HEK293T (cell line): Measurements from ENCODE around the gene ATP11A.

Source experiments
- CTCF ChIA-PET: fragments of 350-600 bp; formaldehyde crosslinking; extraction: SDS; loops from one replicate; lab custom pipeline; 2021; ENCODE audit warnings: antibody characterized with exemption, inconsistent platforms; lab: Yijun Ruan, JAX
- POLR2A ChIA-PET: fragments of 350-600 bp; formaldehyde crosslinking; extraction: SDS; loops from one replicate; lab custom pipeline; 2020; ENCODE audit warnings: antibody characterized with exemption, inconsistent platforms; lab: Yijun Ruan, JAX
- DNase-seq: peaks from one replicate; pipeline ENCODE4 v3.0.0; 2012; ENCODE audit warnings: mixed read lengths; ENCODE audit errors: extremely low spot score
- ARNT ChIP-seq: fragments of 450-650 bp; IDR thresholded peaks from 2 replicates; pipeline ENCODE4 v1.6.1; 2017; ENCODE audit warnings: mild to moderate bottlenecking
- BHLHE40 ChIP-seq: fragments of 450-650 bp; IDR thresholded peaks from 2 replicates; pipeline ENCODE4 v1.6.1; 2016; ENCODE audit warnings: mild to moderate bottlenecking, moderate library complexity, borderline replicate concordance
- CTBP1 ChIP-seq: fragments of 450-650 bp; IDR thresholded peaks from 2 replicates; pipeline ENCODE4 v1.6.1; 2016; ENCODE audit warnings: borderline replicate concordance
- ELF4 ChIP-seq: fragments of 450-650 bp; IDR thresholded peaks from 2 replicates; pipeline ENCODE4 v1.6.1; 2017; ENCODE audit warnings: antibody characterized with exemption
- FOXA1 ChIP-seq: fragments of 450-650 bp; IDR thresholded peaks from 2 replicates; pipeline ENCODE4 v1.6.1; 2016; ENCODE audit warnings: mild to moderate bottlenecking
- FOXK2 ChIP-seq: fragments of 450-650 bp; IDR thresholded peaks from 2 replicates; pipeline ENCODE4 v1.6.1; 2016; ENCODE audit warnings: mild to moderate bottlenecking
- FOXM1 ChIP-seq: fragments of 450-650 bp; IDR thresholded peaks from 2 replicates; pipeline ENCODE4 v1.6.1; 2017; ENCODE audit warnings: mild to moderate bottlenecking, borderline replicate concordance
- HDGF ChIP-seq: fragments of 450-650 bp; IDR thresholded peaks from 2 replicates; pipeline ENCODE4 v1.6.1; 2017; ENCODE audit warnings: antibody characterized with exemption, borderline replicate concordance
- L3MBTL2 ChIP-seq: fragments of 450-650 bp; conservative IDR thresholded peaks from 2 replicates; pipeline ENCODE4 v1.6.1; 2016; ENCODE audit warnings: mild to moderate bottlenecking
- LEF1 ChIP-seq: fragments of 450-650 bp; IDR thresholded peaks from 2 replicates; pipeline ENCODE4 v1.6.1; 2017; ENCODE audit warnings: mild to moderate bottlenecking, borderline replicate concordance
- NFRKB ChIP-seq: fragments of 450-650 bp; IDR thresholded peaks from 2 replicates; pipeline ENCODE4 v1.6.1; 2016; ENCODE audit warnings: mild to moderate bottlenecking, moderate library complexity
- PKNOX1 ChIP-seq: fragments of 450-650 bp; IDR thresholded peaks from 2 replicates; pipeline ENCODE4 v1.6.1; 2016
- SP1 ChIP-seq: fragments of 450-650 bp; IDR thresholded peaks from 2 replicates; pipeline ENCODE4 v1.6.1; 2017
- SUZ12 ChIP-seq: fragments of 450-650 bp; IDR thresholded peaks from 2 replicates; pipeline ENCODE4 v1.6.1; 2016; ENCODE audit warnings: mild to moderate bottlenecking
- TARDBP ChIP-seq: fragments of 450-650 bp; IDR thresholded peaks from 2 replicates; pipeline ENCODE4 v1.6.1; 2016
- ZNF384 ChIP-seq: fragments of 450-650 bp; IDR thresholded peaks from 2 replicates; pipeline ENCODE4 v1.6.1; 2016

ATP11A gene

GRCh38 chr13:112916296-112916695 is 226.5 kb downstream of the ATP11A start:
- DNase-seq = no peak
- TF ChIP-seq L3MBTL2 (no peak), ARNT (no peak), LEF1 (no peak), PKNOX1 (no peak), HDGF (no peak), SUZ12 (no peak), FOXM1 (no peak), NFRKB (no peak), SP1 (no peak), FOXA1 (no peak), ZNF384 (no peak), ELF4 (no peak), TARDBP (no peak), CTBP1 (no peak)
- ChIA-PET CTCF (no interaction called here), POLR2A (no interaction called here)

- DNase-seq = no peak
- CTCF ChIA-PET = no interaction called here
- POLR2A ChIA-PET = no interaction called here
Measured at GRCh38 chr13:112917056-112917664, 227.3 kb downstream of the ATP11A start.

DNA sequence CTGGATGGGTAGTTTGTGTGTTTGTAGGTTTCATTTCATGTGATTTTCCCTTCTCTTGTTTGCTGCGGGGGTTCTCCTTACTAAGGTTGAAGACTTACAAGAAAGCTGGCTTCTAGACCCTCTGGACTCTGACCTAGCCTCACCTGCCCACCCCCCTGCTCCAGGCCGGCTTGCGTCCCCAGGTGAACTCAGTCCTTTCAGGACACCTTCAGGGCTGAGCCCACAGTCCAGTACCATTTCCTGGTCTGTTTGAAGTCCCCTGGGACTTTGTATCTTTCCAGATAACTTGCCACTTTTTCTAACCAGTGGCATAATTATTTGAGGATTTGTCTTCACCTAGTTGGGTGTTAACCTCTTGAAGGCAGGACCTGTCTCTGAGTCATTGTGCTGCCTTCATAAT is 227.9 kb downstream of the ATP11A start:
- DNase-seq = no peak
- ChIA-PET CTCF (interaction anchor here (1.0 kb wide), 1 partner anchor 13 kb away, joined by 3 read pairs; no protein-coding TSS in a partner anchor), POLR2A (no interaction called here)
- TF ChIP-seq BHLHE40 = no peak
- TF ChIP-seq NFRKB = no peak
- no peak for TF ChIP-seq HDGF
- TF ChIP-seq FOXM1 = no peak

More at GRCh38 chr13:112917056-112917664, 227.3 kb downstream of the ATP11A start:
- TF ChIP-seq CTBP1 = no peak
- no peak for TF ChIP-seq FOXK2
- TF ChIP-seq ARNT = no peak
- TF ChIP-seq FOXA1 = no peak
- TF ChIP-seq ELF4 = no peak
- TF ChIP-seq FOXM1 = no peak
- TF ChIP-seq HDGF = no peak
- no peak for TF ChIP-seq NFRKB
- no peak for TF ChIP-seq ZNF384
- TF ChIP-seq L3MBTL2 = no peak
- TF ChIP-seq LEF1 = no peak
- no peak for TF ChIP-seq PKNOX1
- TF ChIP-seq BHLHE40 = no peak
- no peak for TF ChIP-seq SUZ12
- TF ChIP-seq TARDBP = no peak

GRCh38 chr13:112918266-112918665 is 228.4 kb downstream of the ATP11A start:
- ChIA-PET POLR2A (no interaction called here), CTCF (interaction anchor here (1.0 kb wide), 1 partner anchor 13 kb away, joined by 3 read pairs; no protein-coding TSS in a partner anchor)
- TF ChIP-seq HDGF = no peak
- no peak for TF ChIP-seq ZNF384
- TF ChIP-seq SUZ12 = no peak
- TF ChIP-seq PKNOX1 = no peak
- TF ChIP-seq FOXA1 = no peak
- DNase-seq = no peak

DNA sequence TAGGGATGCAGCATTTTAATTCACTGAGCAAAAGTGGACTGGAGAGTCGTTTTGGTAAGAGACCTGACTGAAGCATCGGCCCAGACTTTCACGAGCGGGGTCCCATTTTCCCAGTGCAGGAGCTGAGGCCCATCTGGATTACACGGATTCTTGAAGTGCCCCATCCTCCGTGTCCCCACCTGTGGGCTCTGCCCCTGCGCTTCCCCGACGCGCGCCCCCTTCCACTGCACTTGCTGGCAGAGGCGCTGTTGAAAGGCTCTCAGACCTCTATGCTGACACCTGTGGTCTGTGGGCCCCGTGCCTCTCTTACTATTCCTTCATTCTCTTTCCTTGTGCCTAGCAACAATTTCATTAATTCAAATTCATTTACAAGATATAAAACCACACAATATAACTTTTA is 228.9 kb downstream of the ATP11A start:
- CTCF ChIA-PET = interaction anchor here (1.0 kb wide), 1 partner anchor 12 kb away, joined by 3 read pairs; no protein-coding TSS in a partner anchor
- no peak for DNase-seq
- TF ChIP-seq BHLHE40 (no peak), ELF4 (no peak), HDGF (no peak), FOXA1 (no peak), TARDBP (no peak), CTBP1 (no peak), LEF1 (no peak), PKNOX1 (no peak), SP1 (no peak), NFRKB (no peak), FOXK2 (no peak), ARNT (no peak), L3MBTL2 (no peak), ZNF384 (no peak), FOXM1 (no peak), SUZ12 (no peak)
- POLR2A ChIA-PET = no interaction called here

GRCh38 chr13:112923962-112924361 is 234.1 kb downstream of the ATP11A start:
- no peak for DNase-seq
- CTCF ChIA-PET = no interaction called here
- POLR2A ChIA-PET = no interaction called here
- TF ChIP-seq FOXK2 = no peak
- no peak for TF ChIP-seq PKNOX1
- no peak for TF ChIP-seq ARNT
- no peak for TF ChIP-seq BHLHE40
- TF ChIP-seq ZNF384 = no peak
